ENCODE data around the gene COA8. TPM values are rescaled to one million over a fixed set of nuclear protein-coding genes. Genes with fewer than 3 reads are reported as not detected.
A peak's percentile ranks its signal among the peaks of the same experiment; 100 is the strongest.

The COA8 gene
- total RNA-seq, 1 experiment from 2014 or later = 62.3 TPM

DNA sequence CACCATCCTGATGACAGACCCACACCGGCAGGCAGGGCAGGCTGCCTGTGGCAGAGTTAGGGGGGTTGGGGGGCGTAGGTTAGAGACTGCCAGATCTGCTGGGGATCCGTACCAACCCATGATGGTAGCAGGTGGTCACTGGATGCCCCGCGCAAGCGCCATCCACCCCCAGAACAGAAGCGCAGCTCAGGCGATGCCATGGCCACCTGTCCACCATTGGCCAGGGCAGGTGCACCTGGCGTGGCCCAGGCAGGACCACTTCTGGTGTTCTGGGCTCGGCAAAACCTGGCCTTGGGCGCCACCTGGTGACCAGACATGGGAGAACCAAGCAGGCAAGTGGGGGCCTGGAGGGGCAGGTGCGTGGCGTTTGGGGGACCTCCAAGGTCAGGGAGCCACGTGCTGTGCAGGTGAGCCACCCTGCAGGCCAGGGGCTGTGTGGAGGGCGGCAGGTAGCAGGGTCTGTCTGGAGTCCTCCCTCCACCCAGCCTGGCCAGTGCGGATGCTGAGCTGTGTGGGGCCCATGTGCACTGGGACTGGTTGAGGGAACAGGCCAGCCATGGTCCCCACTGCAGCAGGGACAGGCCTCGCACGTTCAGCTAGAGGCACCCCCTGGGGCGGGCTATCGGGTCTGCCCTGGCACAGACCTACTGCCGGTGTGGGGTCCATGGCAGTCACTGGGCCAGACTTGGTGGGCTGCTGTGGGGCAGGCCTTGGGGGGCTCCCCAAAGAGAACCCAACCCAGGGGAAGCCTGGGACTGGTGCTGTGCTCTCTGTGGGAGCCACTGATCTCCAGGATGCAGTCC is 15.9 kb upstream of the COA8 start:
- Histone ChIP-seq H3K27ac (ENCODE audit: low read length) (no peak overlapping the region), H3K4me1 (ENCODE audit: insufficient read depth, low read length) (peaks cover 19% of the 10 kb centered on the region), H3K4me3 (ENCODE audit: low read length) (no peak overlapping the region), H2AFZ (ENCODE audit: low read length) (no peak overlapping the region), H3K9me3 (ENCODE audit: low read length) (no peaks in the 10 kb centered on the region), H3K79me2 (ENCODE audit: low read length) (no peaks in the 10 kb centered on the region), H3K4me2 (ENCODE audit: low read length) (no peak overlapping the region), H3K27me3 (ENCODE audit: low read length) (no peaks in the 10 kb centered on the region), H3K36me3 (ENCODE audit: low read depth, low read length) (no peaks in the 10 kb centered on the region), H3K9me2 (replicated peaks; ENCODE audit: low read length) (no peaks in the 10 kb centered on the region), H4K20me1 (ENCODE audit: low read length) (no peaks in the 10 kb centered on the region), H3F3A (ENCODE audit: low read length, unreplicated experiment) (no peaks in the 10 kb centered on the region), H3K9ac (ENCODE audit: low read length) (no peak overlapping the region)
- CTCF ChIA-PET = interaction anchor here (0.6 to 1.0 kb wide), 3 partner anchors 11 to 29 kb away, joined by 3 to 8 read pairs (median 5); no protein-coding TSS in a partner anchor
- peak; percentile 76 for DNase-seq
- no TSS peak for BruUV-seq (replicated peaks)
- ATAC-seq = peak; percentile 75
- POLR2A ChIA-PET (ENCODE audit: unreplicated experiment) = interaction anchor here (0.5 kb wide), 1 partner anchor 17 kb away, joined by 44 read pairs; no protein-coding TSS in a partner anchor
- intact Hi-C loops (cut with micrococcal nuclease) = loop anchor here (1.0 kb wide), 1 partner anchor 26 kb away; no protein-coding TSS in a partner anchor
- TF ChIP-seq EZH2 (IDR thresholded peaks at IDR 0.05; ENCODE audit: low read length, unreplicated experiment) = no peak
- TF ChIP-seq, protein P1, sequence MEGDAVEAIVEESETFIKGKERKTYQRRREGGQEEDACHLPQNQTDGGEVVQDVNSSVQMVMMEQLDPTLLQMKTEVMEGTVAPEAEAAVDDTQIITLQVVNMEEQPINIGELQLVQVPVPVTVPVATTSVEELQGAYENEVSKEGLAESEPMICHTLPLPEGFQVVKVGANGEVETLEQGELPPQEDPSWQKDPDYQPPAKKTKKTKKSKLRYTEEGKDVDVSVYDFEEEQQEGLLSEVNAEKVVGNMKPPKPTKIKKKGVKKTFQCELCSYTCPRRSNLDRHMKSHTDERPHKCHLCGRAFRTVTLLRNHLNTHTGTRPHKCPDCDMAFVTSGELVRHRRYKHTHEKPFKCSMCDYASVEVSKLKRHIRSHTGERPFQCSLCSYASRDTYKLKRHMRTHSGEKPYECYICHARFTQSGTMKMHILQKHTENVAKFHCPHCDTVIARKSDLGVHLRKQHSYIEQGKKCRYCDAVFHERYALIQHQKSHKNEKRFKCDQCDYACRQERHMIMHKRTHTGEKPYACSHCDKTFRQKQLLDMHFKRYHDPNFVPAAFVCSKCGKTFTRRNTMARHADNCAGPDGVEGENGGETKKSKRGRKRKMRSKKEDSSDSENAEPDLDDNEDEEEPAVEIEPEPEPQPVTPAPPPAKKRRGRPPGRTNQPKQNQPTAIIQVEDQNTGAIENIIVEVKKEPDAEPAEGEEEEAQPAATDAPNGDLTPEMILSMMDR (conservative IDR thresholded peaks at IDR 0.05; ENCODE audit: low read depth, low read length) = peak; percentile 96
- TF ChIP-seq EZH2phosphoT487 (IDR thresholded peaks at IDR 0.05; ENCODE audit: borderline replicate concordance, low read length) = no peak

DNA sequence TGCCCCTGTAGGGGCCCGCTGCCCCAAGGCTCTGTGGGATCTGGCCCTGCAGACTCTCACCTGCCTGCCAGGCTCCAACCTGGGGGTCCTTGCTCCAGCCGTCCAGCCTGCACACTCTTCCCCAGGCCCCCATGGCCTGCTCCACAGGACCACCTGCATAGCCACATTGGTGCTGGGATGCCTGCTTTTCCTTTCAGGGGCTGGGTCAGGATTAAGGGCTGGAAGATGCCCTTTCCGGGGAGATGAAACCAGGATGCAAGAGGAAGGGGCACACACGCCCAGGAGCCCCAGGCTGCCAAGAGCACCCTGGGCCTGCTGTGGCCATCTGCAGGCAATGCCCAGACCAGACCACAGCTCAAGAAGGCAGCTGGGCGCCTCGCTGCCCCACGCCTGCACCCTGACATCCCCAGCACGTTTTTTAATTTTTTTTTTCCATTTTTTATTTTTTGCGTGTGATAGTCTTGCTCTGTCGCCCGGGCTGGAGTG is 15.3 kb upstream of the COA8 start:
- no peaks in the 10 kb centered on the region for H4K20me1 ChIP-seq (ENCODE audit: low read length)
- H3K27me3 ChIP-seq (ENCODE audit: low read length) = no peaks in the 10 kb centered on the region
- no peak overlapping the region for H2AFZ ChIP-seq (ENCODE audit: low read length)
- POLR2A ChIA-PET (ENCODE audit: unreplicated experiment) = interaction anchor here (0.5 kb wide), 1 partner anchor 17 kb away, joined by 44 read pairs; no protein-coding TSS in a partner anchor
- no peaks in the 10 kb centered on the region for H3K36me3 ChIP-seq (ENCODE audit: low read depth, low read length)
- no peak for ATAC-seq
- intact Hi-C loops (cut with micrococcal nuclease) = no loop called here
- no peaks in the 10 kb centered on the region for H3K9me3 ChIP-seq (ENCODE audit: low read length)
- no peaks in the 10 kb centered on the region for H3K79me2 ChIP-seq (ENCODE audit: low read length)
- DNase-seq = no peak
- H3K4me3 ChIP-seq (ENCODE audit: low read length) = no peak overlapping the region
- TF ChIP-seq EZH2 (IDR thresholded peaks at IDR 0.05; ENCODE audit: low read length, unreplicated experiment) (no peak), EZH2phosphoT487 (IDR thresholded peaks at IDR 0.05; ENCODE audit: borderline replicate concordance, low read length) (no peak)
- TF ChIP-seq, protein P1 (conservative IDR thresholded peaks at IDR 0.05; ENCODE audit: low read depth, low read length) = no peak
- H3F3A ChIP-seq (ENCODE audit: low read length, unreplicated experiment) = no peaks in the 10 kb centered on the region
- no peaks in the 10 kb centered on the region for H3K9me2 ChIP-seq (replicated peaks; ENCODE audit: low read length)
- H3K4me1 ChIP-seq (ENCODE audit: insufficient read depth, low read length) = peaks cover 19% of the 10 kb centered on the region
- H3K27ac ChIP-seq (ENCODE audit: low read length) = no peak overlapping the region
- BruUV-seq (replicated peaks) = no TSS peak
- CTCF ChIA-PET = interaction anchor here (0.6 to 1.0 kb wide), 3 partner anchors 11 to 29 kb away, joined by 3 to 8 read pairs (median 5); no protein-coding TSS in a partner anchor
- H3K9ac ChIP-seq (ENCODE audit: low read length) = no peak overlapping the region
- no peak overlapping the region for H3K4me2 ChIP-seq (ENCODE audit: low read length)

Measured in PC-3 (cell line).